G401.6 (cell line): ENCODE data around the gene ZNF544.
"Not testable (repeated sequence)": the region's sequence is repeated elsewhere in the genome, so short reads cannot be mapped to it uniquely, and the experiment has no call there.

ENCODE experiments used
- FAIRE-seq: peaks from 2 replicates; lab custom pipeline; 2012; peaks lifted over from hg19 to GRCh38; lab: Jason Lieb, UNC

The ZNF544 gene

GRCh38 chr19:58305932-58306323, 77.2 kb downstream of the ZNF544 start:
- no peak for FAIRE-seq

GRCh38 chr19:58307736-58308135, 79.0 kb downstream of the ZNF544 start:
- FAIRE-seq = no peak

GRCh38 chr19:58310685-58311084, 82.0 kb downstream of the ZNF544 start:
- FAIRE-seq = not testable (repeated sequence)

- FAIRE-seq = no peak
These were observed 82.7 kb downstream of the ZNF544 start for GRCh38 chr19:58311345-58311865.
